M059J (cell line): Measurements from ENCODE around the gene COPS6. TPM values are rescaled to one million over a fixed set of nuclear protein-coding genes. Genes with fewer than 3 reads are reported as not detected.

Experiments used
- DNase-seq: peaks from one replicate; pipeline ENCODE4 v3.0.0-alpha.2; 2012; ENCODE audit warnings: low read depth
- total RNA-seq: library from RNA; depleted of rRNA; stranded (reverse); fragments of >200 nt; shearing (Covaris generic); gene quantifications from 2 replicates; pipeline ENCODE4 v1.2.3, GENCODE V29; 2014

Gene COPS6
- total RNA-seq, 1 experiment from 2014 or later, result 109 TPM

DNA sequence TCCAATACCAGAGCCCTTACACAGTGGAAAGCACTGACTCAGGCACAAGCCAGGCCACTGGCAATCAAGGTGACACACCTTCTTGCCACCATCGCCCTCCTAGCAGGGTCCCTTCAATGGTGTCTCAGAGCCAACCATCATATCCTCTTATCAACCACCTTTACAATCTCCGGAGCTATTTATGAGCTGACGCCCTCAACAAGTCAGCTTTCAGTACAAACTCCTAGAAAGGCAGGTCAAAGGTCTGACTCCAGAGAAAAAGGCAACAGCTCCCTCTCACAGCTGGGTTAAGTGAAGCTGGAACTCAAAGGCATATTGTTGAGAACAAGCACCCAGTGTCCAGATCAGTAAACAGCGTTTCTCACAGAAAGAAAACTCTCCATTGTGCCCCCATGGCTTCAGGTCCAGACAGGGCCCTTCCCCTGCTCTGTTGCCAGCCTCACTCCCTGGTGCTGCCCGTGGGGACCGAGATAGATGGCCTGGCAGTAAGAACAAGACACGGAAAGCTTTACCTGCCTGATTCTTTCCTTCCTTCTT is 9.7 kb upstream of the COPS6 start:
- DNase-seq, result no peak

DNA sequence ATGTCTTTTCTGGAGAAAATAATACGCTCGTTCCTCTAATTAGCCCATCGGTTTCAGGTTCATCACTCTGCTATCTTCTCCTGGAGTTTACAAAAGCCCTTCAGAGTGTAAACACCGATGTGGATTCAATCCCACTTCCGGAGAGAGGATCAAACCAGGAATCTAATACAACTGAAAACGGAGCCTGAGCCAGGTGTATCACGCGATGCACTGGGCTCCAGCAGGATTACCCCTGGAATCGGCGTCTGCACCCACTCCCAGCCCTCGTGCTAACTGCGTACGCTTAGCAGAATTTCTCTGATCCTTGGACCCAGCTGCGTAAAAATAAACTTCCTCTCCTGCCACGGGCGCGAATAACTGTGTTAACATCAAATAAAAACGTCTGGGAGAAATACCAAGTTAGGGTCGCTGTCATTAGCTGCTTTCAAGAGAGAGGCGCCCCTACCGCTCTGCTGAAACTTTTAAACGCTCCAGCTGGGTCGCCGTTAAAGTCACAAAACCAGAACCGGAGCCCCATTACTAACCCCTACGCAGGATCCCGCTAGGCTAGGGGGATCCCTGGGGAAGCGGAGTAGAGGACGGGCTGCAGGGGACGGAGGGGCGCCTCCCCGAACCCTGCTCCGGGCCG is 7.7 kb upstream of the COPS6 start:
- peak; percentile 34 for DNase-seq

DNA sequence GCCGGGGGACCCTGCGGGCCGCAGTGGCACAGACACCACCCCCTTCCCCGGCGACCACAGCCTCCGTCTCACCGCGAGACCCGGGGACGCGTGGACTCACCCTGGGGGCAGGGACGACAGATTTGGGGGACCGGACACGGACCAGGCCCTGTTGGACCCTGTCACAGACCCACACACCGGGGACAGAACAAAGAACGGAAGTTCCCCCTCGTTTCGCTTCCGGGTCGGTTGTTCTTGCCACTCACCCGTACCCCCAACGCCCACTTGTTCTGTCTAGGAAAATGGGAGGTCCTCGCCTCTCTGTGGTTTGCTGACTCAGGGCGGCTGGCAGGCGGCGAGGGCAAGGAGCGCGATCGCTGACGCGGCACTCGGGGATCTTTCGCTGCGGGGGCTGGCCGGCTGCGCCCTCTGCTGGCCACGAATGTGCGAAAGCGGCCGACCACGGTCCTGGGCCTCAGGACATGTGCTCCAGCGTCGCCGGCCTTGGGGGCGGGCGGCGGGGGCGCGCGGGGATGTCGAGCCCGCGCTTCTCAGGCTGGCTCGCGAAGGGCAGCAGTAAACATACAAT is 7.2 kb upstream of the COPS6 start, which contains the start of gene ZNF3:
Gene ZNF3 (minus strand): TSS at position 189 of the 568 bp plus-strand sequence. CDS start 4,366 bp downstream, outside the sequence.
- DNase-seq, result peak; percentile 99

DNA sequence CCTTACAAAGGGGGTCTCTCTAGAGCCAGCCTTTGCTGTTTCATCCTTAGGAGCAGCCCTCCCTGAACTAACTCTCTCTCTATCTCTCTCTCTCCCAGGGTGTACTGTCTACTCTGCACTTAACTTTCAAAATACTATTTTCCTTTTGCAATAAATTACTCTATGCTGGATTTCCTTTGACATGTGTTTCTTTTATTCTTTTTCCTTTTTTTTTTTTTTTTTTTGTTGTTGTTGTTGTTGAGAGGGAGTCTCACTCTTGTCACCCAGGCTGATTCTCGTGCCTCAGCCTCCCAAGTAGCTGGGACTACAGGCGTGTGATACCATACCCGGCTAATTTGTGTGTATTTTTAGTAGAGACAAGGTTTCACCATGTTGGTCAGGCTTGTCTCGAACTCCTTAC is 5.8 kb upstream of the COPS6 start:
- DNase-seq, result no peak

DNA sequence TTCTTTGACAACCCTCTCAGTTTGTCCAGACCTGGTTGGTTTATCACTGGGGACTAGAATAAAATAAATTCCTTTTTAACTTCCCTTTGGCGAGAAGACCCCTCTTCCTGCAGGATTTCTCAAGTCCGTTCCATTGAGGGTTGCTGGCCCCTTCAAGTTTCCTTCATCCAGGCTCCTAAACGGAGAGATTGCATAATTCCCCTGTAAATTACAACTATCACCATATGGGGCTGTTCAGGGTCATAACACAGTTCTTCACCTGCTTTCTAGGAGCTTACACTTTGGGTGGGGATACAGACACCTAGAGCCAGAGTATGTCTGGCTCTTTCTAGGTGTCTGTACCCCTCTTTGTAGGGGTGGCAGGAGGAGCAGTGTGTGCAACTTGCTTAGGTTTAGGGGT is 3.3 kb upstream of the COPS6 start:
- no peak for DNase-seq

DNA sequence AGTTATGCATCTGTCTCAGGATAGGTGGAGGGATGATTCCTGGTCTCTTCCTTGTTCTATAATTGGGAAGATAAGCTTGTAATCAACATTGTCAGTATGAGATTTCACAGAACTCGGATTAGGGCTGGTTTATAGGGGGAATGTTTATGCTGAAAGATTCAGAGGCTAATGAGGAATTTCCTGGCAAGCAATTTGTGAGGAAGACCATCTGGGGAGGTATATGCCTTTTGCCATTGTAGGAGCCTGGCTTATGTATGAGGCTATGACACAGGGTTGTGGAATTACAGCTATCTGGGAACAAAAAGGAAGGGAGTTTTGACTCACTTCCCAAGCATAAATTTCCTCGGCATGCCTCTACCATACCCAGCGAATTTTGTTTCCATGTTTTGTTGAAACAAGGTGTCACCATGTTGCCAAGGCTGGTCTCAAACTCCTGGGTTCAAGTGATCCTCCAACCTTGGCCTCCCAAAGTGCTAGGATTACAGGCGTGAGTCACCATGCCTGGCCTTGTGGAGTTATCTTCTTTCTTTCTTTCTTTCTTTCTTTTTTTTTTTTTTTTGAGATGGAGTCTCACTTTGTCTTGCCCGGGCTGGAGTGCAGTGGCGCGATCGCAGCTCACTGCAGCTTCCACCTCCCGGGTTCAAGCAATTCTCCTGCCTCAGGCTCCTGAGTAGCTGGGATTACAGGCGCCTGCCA is 1.6 kb upstream of the COPS6 start:
- DNase-seq, result peak; percentile 99

DNA sequence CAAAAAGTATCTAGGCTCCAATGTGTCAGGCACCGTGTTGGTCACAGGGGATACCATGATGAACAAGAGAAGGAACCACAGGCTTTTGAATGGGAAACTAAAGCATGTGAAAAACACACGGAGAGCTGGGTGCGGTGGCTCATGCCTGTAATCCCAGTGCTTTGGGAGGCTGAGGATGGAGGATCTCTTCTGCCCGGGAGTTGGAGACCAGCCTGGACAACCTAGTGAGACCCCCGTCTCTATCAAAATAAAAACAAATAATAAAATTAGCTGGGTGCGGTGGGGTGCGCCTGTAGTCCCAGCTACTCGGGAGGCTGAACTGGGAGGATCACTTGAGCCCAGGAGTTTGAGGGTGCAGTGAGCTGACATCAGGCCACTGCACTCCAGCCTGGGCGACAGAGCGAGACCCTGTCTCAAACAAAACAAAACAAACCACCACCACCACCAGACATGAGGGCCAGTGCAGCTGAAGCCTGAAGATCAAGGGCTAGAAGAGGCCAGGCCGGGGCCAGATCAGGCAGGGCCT is 611 bp upstream of the COPS6 start:
- no peak for DNase-seq

DNA sequence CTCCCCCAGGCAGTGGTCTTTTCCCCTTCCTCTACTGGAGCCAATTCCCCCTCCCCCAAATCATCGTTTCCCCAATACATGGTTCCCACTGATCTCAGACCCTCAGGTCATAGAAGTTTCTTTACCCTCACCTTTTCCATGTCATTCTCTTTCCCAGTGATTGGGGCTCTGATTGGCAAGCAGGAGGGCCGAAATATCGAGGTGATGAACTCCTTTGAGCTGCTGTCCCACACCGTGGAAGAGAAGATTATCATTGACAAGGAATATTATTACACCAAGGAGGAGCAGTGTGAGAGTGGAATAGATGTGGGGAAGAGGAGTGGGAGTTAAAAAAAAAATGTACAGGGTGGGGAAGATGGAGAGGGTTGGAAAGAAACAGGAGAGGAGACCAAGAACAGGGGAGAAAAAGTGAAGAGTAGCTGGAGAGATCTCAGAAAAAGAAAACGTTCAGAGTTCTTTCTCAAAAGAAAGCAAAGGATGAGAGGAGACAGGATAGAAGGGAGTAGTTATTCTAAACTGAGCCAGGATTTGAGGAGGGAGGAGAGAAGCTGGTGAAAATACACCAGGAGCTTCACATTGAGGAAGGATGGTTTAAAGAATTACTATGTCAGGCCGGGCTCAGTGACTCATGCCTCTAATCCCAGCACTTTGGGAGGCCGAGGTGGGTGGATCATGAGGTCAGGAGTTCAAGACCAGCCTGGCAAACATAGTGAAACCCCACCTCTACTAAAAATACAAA is 858 bp downstream of the COPS6 start:
- DNase-seq, result peak; percentile 66

DNA sequence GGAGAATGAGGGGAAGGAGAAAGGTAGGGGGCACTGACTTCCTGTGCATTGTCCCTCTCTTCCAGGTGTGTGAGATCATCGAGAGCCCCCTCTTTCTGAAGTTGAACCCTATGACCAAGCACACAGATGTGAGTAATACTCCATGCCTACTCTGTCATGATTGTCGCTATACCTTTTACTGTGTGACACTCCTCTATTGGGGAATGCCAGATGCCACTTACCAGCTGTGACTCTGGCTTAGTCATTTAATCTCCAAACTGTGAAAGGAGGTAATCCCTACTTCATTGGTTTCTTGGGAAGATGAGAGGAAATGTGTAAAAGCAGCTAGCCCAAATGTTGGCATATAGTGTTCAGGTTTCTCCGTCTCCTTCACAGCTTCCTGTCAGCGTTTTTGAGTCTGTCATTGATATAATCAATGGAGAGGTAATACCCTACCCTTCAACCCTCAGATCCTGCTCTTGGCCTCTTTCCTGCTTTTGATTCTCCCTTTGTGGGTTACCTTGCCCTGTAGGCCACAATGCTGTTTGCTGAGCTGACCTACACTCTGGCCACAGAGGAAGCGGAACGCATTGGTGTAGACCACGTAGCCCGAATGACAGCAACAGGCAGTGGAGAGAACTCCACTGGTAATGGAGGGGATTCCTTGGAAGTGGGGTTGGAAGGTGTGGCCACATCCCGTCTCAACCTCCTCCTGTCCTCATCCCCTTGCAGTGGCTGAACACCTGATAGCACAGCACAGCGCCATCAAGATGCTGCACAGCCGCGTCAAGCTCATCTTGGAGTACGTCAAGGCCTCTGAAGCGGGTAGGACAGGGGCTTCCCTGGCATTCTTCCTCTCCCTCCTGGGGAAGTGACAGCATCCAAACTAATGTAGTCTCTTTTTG is 2.0 kb downstream of the COPS6 start:
- DNase-seq, result peak; percentile 37

DNA sequence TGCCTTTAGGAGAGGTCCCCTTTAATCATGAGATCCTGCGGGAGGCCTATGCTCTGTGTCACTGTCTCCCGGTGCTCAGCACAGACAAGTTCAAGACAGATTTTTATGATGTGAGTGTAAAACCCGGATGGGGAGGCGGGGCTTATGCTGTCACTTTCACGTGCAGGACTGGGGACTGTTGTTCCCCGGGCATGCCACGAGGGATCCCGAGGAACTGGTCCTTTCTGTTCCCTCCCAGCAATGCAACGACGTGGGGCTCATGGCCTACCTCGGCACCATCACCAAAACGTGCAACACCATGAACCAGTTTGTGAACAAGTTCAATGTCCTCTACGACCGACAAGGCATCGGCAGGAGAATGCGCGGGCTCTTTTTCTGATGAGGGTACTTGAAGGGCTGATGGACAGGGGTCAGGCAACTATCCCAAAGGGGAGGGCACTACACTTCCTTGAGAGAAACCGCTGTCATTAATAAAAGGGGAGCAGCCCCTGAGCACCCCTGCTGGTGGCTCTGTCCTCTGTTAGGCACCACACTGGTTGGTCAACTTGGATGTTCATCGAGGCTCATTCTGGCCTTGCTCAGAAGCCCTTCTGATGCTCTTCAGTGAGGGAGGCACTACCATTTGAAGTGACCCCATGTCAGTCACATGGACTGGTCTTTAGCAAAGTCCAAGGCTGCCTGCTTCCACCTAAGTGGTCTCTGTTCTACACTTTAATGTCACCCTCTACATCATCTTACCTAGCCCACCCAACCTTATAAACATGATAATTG is 2.8 kb downstream of the COPS6 start:
- DNase-seq, result peak; percentile 44

DNA sequence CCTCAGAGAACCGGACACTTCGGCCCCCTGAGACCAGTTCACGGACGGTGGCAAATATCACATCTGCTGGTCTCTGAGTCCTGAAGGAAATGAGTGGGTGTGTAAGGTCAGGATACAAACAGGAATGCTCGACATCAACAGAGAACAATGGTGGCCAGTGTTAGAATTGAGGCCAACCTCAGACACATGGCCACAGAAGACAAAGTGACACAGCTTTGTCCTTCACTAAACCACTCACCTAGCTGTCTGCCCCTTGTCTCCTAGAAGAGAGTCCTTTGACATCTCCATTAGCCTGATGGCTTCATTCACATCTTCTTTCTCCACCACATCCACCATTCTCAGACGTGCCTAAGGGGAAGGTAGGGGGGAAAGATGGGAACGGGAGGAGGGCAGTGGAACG is 4.3 kb downstream of the COPS6 start:
- no peak for DNase-seq

DNA sequence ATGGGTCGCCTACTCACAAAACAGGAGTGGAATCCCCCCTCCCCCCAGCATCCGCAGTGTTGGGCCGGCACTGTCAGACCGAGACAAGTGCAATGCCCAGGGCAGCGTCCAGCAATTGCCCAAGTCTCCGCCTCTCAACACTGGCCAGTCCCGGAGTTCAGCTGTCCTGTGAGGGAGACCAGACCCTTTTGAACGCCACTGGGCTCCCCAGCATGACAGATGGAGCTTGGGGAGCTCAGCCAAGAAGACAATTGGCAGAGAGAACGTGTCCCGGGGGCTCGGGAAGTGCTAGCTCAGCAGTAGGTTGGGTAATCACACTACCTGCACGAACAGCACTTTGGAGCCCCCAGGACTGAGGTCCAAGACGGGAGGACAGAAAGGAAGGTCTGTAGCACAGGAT is 4.7 kb downstream of the COPS6 start:
- no peak for DNase-seq

DNA sequence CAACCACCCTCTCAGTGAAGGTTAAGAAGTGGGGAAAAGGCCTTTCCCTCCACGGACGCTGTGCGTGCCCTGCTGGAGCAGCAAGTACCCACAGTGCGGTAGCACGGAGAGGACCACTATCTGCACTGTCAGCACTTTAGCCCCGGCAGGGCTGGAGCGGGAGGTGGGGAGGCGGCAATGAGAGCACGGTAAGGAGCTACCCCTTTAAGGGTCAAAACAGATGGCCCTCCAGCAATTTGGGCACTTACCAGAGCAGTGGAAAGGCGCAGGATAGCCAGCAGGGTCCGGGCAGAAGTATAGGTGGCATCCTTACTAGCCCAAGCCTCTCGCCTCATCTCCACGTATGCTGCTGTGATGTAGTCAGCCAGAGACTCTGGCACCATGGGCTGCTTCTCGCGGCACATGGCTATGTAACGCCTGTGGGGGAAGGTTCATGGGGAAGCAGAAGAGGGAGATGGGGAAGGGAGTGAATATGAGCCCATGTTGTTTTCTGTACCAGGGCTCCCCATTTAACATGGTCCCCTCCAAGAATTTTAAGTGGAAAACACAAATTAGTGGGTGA is 5.2 kb downstream of the COPS6 start:
- no peak for DNase-seq

DNA sequence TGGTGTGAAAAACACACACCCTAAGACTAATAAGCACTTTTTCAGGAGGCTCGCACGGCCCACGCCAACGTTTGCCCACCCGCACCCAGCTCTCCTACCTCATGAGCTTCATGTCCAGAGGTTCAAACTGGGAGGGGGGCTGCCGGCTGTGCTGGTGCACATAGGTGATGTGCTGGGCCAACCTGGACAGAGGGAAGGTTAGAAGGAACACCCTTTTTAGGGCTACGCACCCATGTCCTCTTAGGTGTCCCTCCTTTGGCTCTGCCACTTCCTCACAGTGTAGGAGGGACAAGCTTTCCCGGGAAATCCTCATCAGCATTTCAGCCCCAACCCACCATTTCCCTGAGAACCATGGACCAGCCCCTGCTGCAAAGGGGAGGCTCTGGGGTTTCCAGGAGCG is 6.5 kb downstream of the COPS6 start:
- DNase-seq, result no peak

DNA sequence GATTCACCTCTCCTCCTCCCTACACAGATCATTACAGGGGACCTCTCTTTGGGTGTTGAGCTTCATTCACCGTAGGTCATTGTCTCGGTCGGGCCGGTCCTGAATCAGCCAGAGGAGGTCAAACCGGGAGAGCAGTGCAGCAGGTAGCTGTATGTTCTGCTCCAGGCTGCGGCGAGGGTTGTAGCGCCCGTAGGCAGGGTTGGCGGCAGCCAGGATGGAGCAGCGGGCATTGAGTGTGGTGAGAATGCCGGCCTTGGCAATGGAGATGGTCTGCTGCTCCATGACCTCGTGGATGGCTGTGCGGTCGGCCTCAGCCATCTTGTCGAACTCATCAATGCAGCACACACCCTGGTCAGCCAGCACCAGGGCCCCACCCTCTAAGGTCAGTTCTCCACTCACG is 6.9 kb downstream of the COPS6 start:
- DNase-seq, result no peak

DNA sequence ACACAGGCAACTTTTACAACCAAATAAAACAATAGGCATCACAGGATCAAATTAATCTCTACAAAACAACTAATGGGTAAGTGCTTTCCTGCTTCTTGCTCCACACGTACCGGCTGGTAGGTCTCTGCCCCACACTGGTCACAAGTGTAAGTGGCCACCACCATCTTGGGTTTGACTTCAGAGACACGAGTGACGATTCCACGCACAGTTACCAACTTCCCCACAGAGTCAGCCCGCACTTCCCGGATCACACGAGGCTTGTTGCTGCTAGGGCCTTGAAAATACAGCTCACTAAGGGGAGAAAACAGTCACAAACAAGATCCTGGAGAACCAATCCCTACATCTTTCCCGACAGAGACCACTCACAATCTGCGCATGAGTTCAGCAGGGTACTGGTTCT is 10.1 kb downstream of the COPS6 start:
- DNase-seq, result no peak

DNA sequence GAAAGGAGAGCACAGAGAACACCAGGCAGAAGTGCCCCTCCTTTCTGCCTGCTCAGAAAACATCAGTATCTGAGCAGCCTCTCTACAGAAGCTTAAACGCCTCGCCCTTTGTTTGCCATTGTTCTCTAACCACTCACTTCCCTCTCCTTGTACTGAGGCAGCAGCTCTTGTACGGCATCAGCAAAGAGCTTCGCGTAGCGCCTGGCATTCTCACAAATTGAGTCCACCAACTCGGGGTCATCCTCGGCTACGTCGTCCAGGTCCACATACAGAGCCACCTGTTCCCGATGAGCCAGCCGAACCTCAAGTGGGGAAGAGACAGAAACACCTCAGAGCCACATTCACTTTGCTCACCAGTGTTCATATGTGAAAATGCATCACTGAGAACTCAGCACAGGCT is 10.7 kb downstream of the COPS6 start:
- DNase-seq, result no peak

DNA sequence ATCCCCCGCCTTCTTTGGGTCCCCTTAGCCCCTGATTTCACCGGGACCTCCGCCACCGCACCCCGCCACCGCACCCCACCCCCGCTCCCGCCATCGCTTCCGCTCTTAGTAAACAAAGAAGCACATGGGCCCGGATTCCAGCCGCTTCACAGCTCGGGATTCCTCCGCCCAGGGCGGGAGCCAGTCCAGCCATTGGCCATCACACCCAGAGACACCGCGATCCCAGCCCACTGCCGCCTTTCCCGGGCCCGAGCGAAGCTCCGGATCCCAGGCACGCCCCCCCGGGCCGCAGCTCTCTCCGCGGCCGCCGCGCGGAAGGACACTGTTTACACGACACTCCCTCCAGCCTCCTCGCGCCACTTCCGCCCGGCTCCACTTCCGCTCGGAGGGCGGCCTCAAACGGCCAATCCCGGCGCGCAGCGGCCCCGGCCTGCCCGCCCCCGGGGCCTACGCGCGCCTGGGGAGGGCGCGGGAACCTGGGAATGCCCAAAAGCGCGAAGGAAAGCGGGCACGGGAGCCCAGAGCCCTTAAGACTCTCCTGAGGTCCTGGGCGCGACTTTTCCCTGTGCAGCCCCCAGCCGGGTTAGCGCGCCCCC is 11.7 kb downstream of the COPS6 start:
- peak; percentile 93 for DNase-seq
